HCT116 (cell line): ENCODE results near the gene PLVAP. TPM values are rescaled to one million over a fixed set of nuclear protein-coding genes. Genes with fewer than 3 reads are reported as not detected.
A peak's percentile ranks its signal among the peaks of the same experiment; 100 is the strongest.

Experiments used
- ATAC-seq: fragments of 200-7000 bp; cut with Tn5 transposase; 2 replicates; pipeline ENCODE4 v1.9.1; 2020; ENCODE audit warnings: mild to moderate bottlenecking, moderate library complexity
- BruUV-seq: library from RNA; stranded (reverse); fragments of 400-500 nt; replicated peaks from 2 replicates; lab custom pipeline; 2021; lab: Mats Ljungman, UMichigan
- CTCF ChIA-PET: fragments of 300-600 bp; sonication (Branson Sonifier 250); formaldehyde crosslinking; loops from one replicate; lab custom pipeline; 2021; ENCODE audit warnings: antibody characterized with exemption; lab: Charles Lee
- POLR2A ChIA-PET: fragments of 300-600, 350-600 bp; sonication (Branson Sonifier 250); formaldehyde crosslinking; loops from one replicate; lab custom pipeline; 2021; ENCODE audit warnings: antibody characterized with exemption; lab: Charles Lee
- RAD21 ChIA-PET, 2 experiments: fragments of 300-600 bp; sonication (Branson Sonifier 250); formaldehyde crosslinking; loops; one replicate each; lab custom pipeline; 2023; ENCODE audit warnings: low total read pairs in 2 of 2; ENCODE audit not compliant: uncharacterized antibody in 2 of 2, unreplicated experiment in 2 of 2, low non-redundant PET in 1 of 2; lab: Charles Lee
- DNase-seq: peaks from one replicate; pipeline ENCODE4 v3.0.0-alpha.2; 2010; ENCODE audit warnings: low read depth, low spot score
- H2AFZ ChIP-seq: fragments of 200-600 bp; shearing (Covaris generic), sonication (generic); 2 replicates; pipeline ENCODE4 v1.6.1; 2017; ENCODE audit warnings: low read depth, mixed run types, mixed read lengths, antibody characterized with exemption, low read length; ENCODE audit not compliant: poor library complexity, severe bottlenecking
- H3K27ac ChIP-seq: 2 replicates; pipeline ENCODE4 v1.5.1; 2012; ENCODE audit warnings: low read depth, low read length
- H3K27me3 ChIP-seq: fragments of 200-600 bp; sonication (generic); 2 replicates; pipeline ENCODE4 v1.6.1; 2016; ENCODE audit warnings: mixed run types, low read length, mixed read lengths; ENCODE audit not compliant: insufficient read depth
- H3K36me3 ChIP-seq, 2 experiments: fragments of 200-500 bp in 1 of 2; fragments of 200-600 bp in 1 of 2; sonication (Bioruptor generic) in 1 of 2; sonication (generic) in 1 of 2; 2 replicates each; pipeline versions ENCODE4 v1.5.1 to v1.6.1; 2014 to 2016; ENCODE audit warnings: low read length in 2 of 2, inconsistent platforms in 1 of 2, mixed read lengths in 1 of 2, mixed run types in 1 of 2; ENCODE audit not compliant: insufficient read depth in 2 of 2, control insufficient read depth in 1 of 2
- H3K4me1 ChIP-seq, 2 experiments: fragments of 200-600 bp in 1 of 2; sonication (generic) in 1 of 2; 2 replicates each; pipeline versions ENCODE4 v1.5.1 to v1.6.1; 2012 to 2017; ENCODE audit warnings: low read length in 2 of 2, inconsistent platforms in 1 of 2, mild to moderate bottlenecking in 1 of 2, mixed read lengths in 1 of 2, mixed run types in 1 of 2, moderate library complexity in 1 of 2; ENCODE audit not compliant: insufficient read depth in 2 of 2, control insufficient read depth in 1 of 2
- H3K4me2 ChIP-seq: fragments of 200-600 bp; sonication (generic); 2 replicates; pipeline ENCODE4 v1.6.1; 2017; ENCODE audit warnings: mixed run types, low read length, mixed read lengths
- H3K4me3 ChIP-seq, 2 experiments: fragments of 200-600 bp in 1 of 2; sonication (generic) in 1 of 2; replicated peaks in 1 of 2; 2 replicates each; pipeline ENCODE4 v1.5.1; 2011 to 2016; ENCODE audit warnings: low read length in 2 of 2, control low read depth in 1 of 2, low read depth in 1 of 2, mild to moderate bottlenecking in 1 of 2, mixed read lengths in 1 of 2, mixed run types in 1 of 2
- H3K79me2 ChIP-seq: fragments of 200-600 bp; sonication (generic); 2 replicates; pipeline ENCODE4 v1.6.1; 2017; ENCODE audit warnings: mild to moderate bottlenecking, mixed run types, low read length, moderate library complexity, mixed read lengths; ENCODE audit not compliant: insufficient read depth
- H3K9ac ChIP-seq: fragments of 200-600 bp; sonication (generic); 2 replicates; pipeline ENCODE4 v1.6.1; 2016; ENCODE audit warnings: low read length, mixed read lengths
- H3K9me2 ChIP-seq: fragments of 200-600 bp; sonication (generic), shearing (Covaris generic); 2 replicates; pipeline ENCODE4 v1.6.1; 2017; ENCODE audit warnings: mixed run types, mild to moderate bottlenecking, moderate library complexity; ENCODE audit not compliant: insufficient read depth
- H3K9me3 ChIP-seq, 2 experiments: fragments of 200-500 bp in 1 of 2; fragments of 200-600 bp in 1 of 2; sonication (Bioruptor generic) in 1 of 2; sonication (generic) in 1 of 2; 2 replicates each; pipeline ENCODE4 v1.6.1; 2014 to 2017; ENCODE audit warnings: low read length in 2 of 2, mixed read lengths in 2 of 2, inconsistent platforms in 1 of 2, low read depth in 1 of 2, mild to moderate bottlenecking in 1 of 2, mixed run types in 1 of 2, moderate library complexity in 1 of 2; ENCODE audit not compliant: control insufficient read depth in 1 of 2, insufficient read depth in 1 of 2
- H4K20me1 ChIP-seq: fragments of 200-600 bp; sonication (generic), shearing (Covaris generic); 2 replicates; pipeline ENCODE4 v1.6.1; 2017; ENCODE audit warnings: mixed run types, mild to moderate bottlenecking, moderate library complexity; ENCODE audit not compliant: insufficient read depth
- CEBPB ChIP-seq: IDR thresholded peaks from 2 replicates; pipeline ENCODE4 v1.6.1; 2012; ENCODE audit warnings: low read depth
- EGR1 ChIP-seq: IDR thresholded peaks from 2 replicates; pipeline ENCODE4 v1.6.1; 2012; ENCODE audit warnings: low read depth
- ELF1 ChIP-seq: IDR thresholded peaks from 2 replicates; pipeline ENCODE4 v1.6.1; 2012; ENCODE audit warnings: low read depth, borderline replicate concordance
- EZH2 ChIP-seq: fragments of 200-600 bp; sonication (generic); IDR thresholded peaks from 2 replicates; pipeline ENCODE4 v1.6.1; 2017; ENCODE audit warnings: antibody characterized with exemption, mixed run types
- EZH2phosphoT487 ChIP-seq: fragments of 200-600 bp; IDR thresholded peaks from 2 replicates; pipeline ENCODE4 v1.6.1; 2018; ENCODE audit warnings: antibody characterized with exemption, borderline replicate concordance
- FOSL1 ChIP-seq: IDR thresholded peaks from 2 replicates; pipeline ENCODE4 v1.6.1; 2012; ENCODE audit warnings: low read depth
- JUND ChIP-seq: IDR thresholded peaks from 2 replicates; pipeline ENCODE4 v1.6.1; 2012
- POLR2A ChIP-seq: IDR thresholded peaks from 2 replicates; pipeline ENCODE4 v1.7.0; 2011; ENCODE audit warnings: borderline replicate concordance; ENCODE audit not compliant: insufficient read depth, insufficient read length; ENCODE audit errors: extremely low read depth
- POLR2AphosphoS5 ChIP-seq: IDR thresholded peaks from 2 replicates; pipeline ENCODE4 v1.6.1; 2011; ENCODE audit warnings: mild to moderate bottlenecking, low read depth, low read length, moderate library complexity
- RAD21 ChIP-seq: IDR thresholded peaks from 2 replicates; pipeline ENCODE4 v1.6.1; 2012; ENCODE audit warnings: low read depth, mild to moderate bottlenecking
- SP1 ChIP-seq: IDR thresholded peaks from 2 replicates; pipeline ENCODE4 v1.6.1; 2012; ENCODE audit warnings: low read depth
- SRF ChIP-seq: IDR thresholded peaks from 2 replicates; pipeline ENCODE4 v1.6.1; 2012; ENCODE audit warnings: low read depth
- intact Hi-C: fragments of 100-400 bp; cut with micrococcal nuclease; formaldehyde crosslinking; loops from 2 replicates; pipeline ENCODE4 v1.10.0; 2022
- total RNA-seq: library from RNA; stranded (reverse); gene quantifications from one replicate; pipeline ENCODE4 v1.2.1, GENCODE V29; 2021; ENCODE audit not compliant: unreplicated experiment
- TF ChIP-seq, protein P1 (sequence below): IDR thresholded peaks from 2 replicates; pipeline ENCODE4 v1.6.1; 2012
- TF ChIP-seq, protein P2 (sequence below): IDR thresholded peaks from 2 replicates; pipeline ENCODE4 v1.6.1; 2011; ENCODE audit warnings: mild to moderate bottlenecking, low read length, moderate library complexity; ENCODE audit not compliant: insufficient replicate concordance; ENCODE audit errors: extremely low read depth
- TF ChIP-seq, protein P3 (sequence below): IDR thresholded peaks from 2 replicates; pipeline ENCODE4 v1.6.1; 2012; ENCODE audit warnings: low read depth
- TF ChIP-seq, protein P4 (sequence below), 3 experiments: fragments of 200-600 bp in 1 of 3; sonication (generic) in 1 of 3; IDR thresholded peaks in 2 of 3; conservative IDR thresholded peaks in 1 of 3; 2 replicates each; pipeline ENCODE4 v1.5.1; 2012 to 2017; ENCODE audit warnings: low read depth in 2 of 3, low read length in 2 of 3, antibody characterized with exemption in 1 of 3, borderline replicate concordance in 1 of 3, control low read depth in 1 of 3, mild to moderate bottlenecking in 1 of 3, mixed read lengths in 1 of 3, mixed run types in 1 of 3, moderate library complexity in 1 of 3; ENCODE audit not compliant: insufficient read depth in 1 of 3
- TF ChIP-seq, protein P5 (sequence below): IDR thresholded peaks from 2 replicates; pipeline ENCODE4 v1.6.1; 2012

Gene PLVAP
- total RNA-seq, 1 experiment from 2014 or later, result 0.47 TPM

DNA sequence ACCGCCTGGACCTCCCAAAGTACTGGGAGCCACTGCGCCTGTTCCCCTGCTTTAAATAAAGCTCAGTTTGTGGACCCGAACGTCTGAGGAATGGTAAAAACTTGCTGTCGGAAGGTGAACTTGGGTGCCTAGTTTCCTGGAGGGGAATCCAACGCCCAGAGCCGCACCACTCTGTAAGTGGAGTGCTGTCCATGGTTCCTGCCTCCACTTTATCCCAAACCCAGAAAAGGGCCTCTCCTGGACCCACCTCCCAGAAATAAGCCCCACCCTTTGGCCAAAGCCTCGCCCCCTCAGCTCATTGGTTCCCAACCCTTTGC, 44.8 kb downstream of the PLVAP start:
- no peaks in the 10 kb centered on the region for H3K27me3 ChIP-seq
- no peak for ATAC-seq
- peaks cover 20 to 50% of the 10 kb centered on the region in 2 experiments for H3K4me1 ChIP-seq
- peak overlapping the region; percentile 91; the same call in 1 of the 2 replicates for H3K27ac ChIP-seq
- no peak overlapping the region for H3K9ac ChIP-seq
- ChIA-PET POLR2A (interaction anchor here (0.8 to 4.1 kb wide), 4 partner anchors 15 to 26 kb away, joined by 3 to 39 read pairs (median 4); partner anchors contain the start of gene DDA1), CTCF (interaction anchor here (0.7 to 2.4 kb wide), 7 partner anchors 13 to 163 kb away, joined by 3 to 8 read pairs (median 4); partner anchors contain the start of genes DDA1 and MRPL34), RAD21 (interaction anchor here (0.6 to 1.2 kb wide), 3 partner anchors 20 to 35 kb away, joined by 3 to 4 read pairs (median 3); no protein-coding TSS in a partner anchor)
- TF ChIP-seq, protein P1, sequence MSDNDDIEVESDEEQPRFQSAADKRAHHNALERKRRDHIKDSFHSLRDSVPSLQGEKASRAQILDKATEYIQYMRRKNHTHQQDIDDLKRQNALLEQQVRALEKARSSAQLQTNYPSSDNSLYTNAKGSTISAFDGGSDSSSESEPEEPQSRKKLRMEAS, result no peak; the same call in 1 of the 2 replicates
- TF ChIP-seq ELF1 (no peak), EZH2 (no peak), POLR2A (no peak), SRF (no peak), SP1 (no peak), JUND (no peak), CEBPB (no peak), EZH2phosphoT487 (no peak), EGR1 (no peak), FOSL1 (no peak), POLR2AphosphoS5 (no peak), RAD21 (no peak)
- TF ChIP-seq, protein P2, sequence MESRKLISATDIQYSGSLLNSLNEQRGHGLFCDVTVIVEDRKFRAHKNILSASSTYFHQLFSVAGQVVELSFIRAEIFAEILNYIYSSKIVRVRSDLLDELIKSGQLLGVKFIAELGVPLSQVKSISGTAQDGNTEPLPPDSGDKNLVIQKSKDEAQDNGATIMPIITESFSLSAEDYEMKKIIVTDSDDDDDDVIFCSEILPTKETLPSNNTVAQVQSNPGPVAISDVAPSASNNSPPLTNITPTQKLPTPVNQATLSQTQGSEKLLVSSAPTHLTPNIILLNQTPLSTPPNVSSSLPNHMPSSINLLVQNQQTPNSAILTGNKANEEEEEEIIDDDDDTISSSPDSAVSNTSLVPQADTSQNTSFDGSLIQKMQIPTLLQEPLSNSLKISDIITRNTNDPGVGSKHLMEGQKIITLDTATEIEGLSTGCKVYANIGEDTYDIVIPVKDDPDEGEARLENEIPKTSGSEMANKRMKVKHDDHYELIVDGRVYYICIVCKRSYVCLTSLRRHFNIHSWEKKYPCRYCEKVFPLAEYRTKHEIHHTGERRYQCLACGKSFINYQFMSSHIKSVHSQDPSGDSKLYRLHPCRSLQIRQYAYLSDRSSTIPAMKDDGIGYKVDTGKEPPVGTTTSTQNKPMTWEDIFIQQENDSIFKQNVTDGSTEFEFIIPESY, result no peak
- TF ChIP-seq, protein P3, sequence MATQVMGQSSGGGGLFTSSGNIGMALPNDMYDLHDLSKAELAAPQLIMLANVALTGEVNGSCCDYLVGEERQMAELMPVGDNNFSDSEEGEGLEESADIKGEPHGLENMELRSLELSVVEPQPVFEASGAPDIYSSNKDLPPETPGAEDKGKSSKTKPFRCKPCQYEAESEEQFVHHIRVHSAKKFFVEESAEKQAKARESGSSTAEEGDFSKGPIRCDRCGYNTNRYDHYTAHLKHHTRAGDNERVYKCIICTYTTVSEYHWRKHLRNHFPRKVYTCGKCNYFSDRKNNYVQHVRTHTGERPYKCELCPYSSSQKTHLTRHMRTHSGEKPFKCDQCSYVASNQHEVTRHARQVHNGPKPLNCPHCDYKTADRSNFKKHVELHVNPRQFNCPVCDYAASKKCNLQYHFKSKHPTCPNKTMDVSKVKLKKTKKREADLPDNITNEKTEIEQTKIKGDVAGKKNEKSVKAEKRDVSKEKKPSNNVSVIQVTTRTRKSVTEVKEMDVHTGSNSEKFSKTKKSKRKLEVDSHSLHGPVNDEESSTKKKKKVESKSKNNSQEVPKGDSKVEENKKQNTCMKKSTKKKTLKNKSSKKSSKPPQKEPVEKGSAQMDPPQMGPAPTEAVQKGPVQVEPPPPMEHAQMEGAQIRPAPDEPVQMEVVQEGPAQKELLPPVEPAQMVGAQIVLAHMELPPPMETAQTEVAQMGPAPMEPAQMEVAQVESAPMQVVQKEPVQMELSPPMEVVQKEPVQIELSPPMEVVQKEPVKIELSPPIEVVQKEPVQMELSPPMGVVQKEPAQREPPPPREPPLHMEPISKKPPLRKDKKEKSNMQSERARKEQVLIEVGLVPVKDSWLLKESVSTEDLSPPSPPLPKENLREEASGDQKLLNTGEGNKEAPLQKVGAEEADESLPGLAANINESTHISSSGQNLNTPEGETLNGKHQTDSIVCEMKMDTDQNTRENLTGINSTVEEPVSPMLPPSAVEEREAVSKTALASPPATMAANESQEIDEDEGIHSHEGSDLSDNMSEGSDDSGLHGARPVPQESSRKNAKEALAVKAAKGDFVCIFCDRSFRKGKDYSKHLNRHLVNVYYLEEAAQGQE, result no peak
- TF ChIP-seq, protein P4, sequence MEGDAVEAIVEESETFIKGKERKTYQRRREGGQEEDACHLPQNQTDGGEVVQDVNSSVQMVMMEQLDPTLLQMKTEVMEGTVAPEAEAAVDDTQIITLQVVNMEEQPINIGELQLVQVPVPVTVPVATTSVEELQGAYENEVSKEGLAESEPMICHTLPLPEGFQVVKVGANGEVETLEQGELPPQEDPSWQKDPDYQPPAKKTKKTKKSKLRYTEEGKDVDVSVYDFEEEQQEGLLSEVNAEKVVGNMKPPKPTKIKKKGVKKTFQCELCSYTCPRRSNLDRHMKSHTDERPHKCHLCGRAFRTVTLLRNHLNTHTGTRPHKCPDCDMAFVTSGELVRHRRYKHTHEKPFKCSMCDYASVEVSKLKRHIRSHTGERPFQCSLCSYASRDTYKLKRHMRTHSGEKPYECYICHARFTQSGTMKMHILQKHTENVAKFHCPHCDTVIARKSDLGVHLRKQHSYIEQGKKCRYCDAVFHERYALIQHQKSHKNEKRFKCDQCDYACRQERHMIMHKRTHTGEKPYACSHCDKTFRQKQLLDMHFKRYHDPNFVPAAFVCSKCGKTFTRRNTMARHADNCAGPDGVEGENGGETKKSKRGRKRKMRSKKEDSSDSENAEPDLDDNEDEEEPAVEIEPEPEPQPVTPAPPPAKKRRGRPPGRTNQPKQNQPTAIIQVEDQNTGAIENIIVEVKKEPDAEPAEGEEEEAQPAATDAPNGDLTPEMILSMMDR (IDR thresholded peaks at IDR 0.05 in 2 of 3, conservative IDR thresholded peaks at IDR 0.05 in 1 of 3; ENCODE audit: borderline replicate concordance in 1 of 3, insufficient read depth in 1 of 3, low read depth in 2 of 3, low read length in 2 of 3), result no peak
- TF ChIP-seq, protein P5, sequence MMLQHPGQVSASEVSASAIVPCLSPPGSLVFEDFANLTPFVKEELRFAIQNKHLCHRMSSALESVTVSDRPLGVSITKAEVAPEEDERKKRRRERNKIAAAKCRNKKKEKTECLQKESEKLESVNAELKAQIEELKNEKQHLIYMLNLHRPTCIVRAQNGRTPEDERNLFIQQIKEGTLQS, result no peak
- no peak overlapping the region for H2AFZ ChIP-seq
- intact Hi-C loops, result no loop called here
- no peaks in the 10 kb centered on the region for H3K36me3 ChIP-seq
- H3K4me3 ChIP-seq, result no peak overlapping the region
- no TSS peak for BruUV-seq
- DNase-seq, result no peak
- peaks cover 5% of the 10 kb centered on the region; the same call in 1 of the 2 replicates for H3K79me2 ChIP-seq
- H4K20me1 ChIP-seq, result no peaks in the 10 kb centered on the region
- no peaks in the 10 kb centered on the region for H3K9me3 ChIP-seq
- H3K4me2 ChIP-seq, result peak overlapping the region; percentile 97
- no peaks in the 10 kb centered on the region for H3K9me2 ChIP-seq
